Activated CD8-positive, alpha-beta memory T cell treated with anti-CD3 and anti-CD28 coated beads for 36 hours (primary cell): ENCODE measurements around the gene ABCA2. TPM values are rescaled to one million over a fixed set of nuclear protein-coding genes. Genes with fewer than 3 reads are reported as not detected.
"Not testable (repeated sequence)": the region's sequence is repeated elsewhere in the genome, so short reads cannot be mapped to it uniquely, and the experiment has no call there.

Experiments used
- CTCF ChIA-PET: fragments of 350-600 bp; sonication (Branson Sonifier 250); formaldehyde crosslinking; loops from one replicate; lab custom pipeline; 2021; ENCODE audit warnings: antibody characterized with exemption; lab: Charles Lee
- POLR2A ChIA-PET: fragments of 350-600 bp; sonication (Branson Sonifier 250); formaldehyde crosslinking; loops from one replicate; lab custom pipeline; 2021; ENCODE audit warnings: antibody characterized with exemption; lab: Charles Lee
- total RNA-seq, 2 experiments: library from RNA; stranded (reverse); gene quantifications; one replicate each; pipeline ENCODE4 v1.2.3, GENCODE V29; 2021

The ABCA2 gene
- total RNA-seq, 2 experiments from 2014 or later, result 9.8 to 10.3 TPM

GRCh38 chr9:137039611-137040366 lies 11.8 kb upstream of the ABCA2 start:
- ChIA-PET POLR2A (interaction anchor here (0.8 kb wide), 1 partner anchor 9 kb away, joined by 3 read pairs; no protein-coding TSS in a partner anchor), CTCF (interaction anchor here (1.0 to 7.5 kb wide), 4 partner anchors 8 to 35 kb away, joined by 3 to 43 read pairs (median 7); partner anchors contain the start of gene NPDC1)

GRCh38 chr9:137038916-137039315 lies 10.9 kb upstream of the ABCA2 start:
- ChIA-PET POLR2A (no interaction called here), CTCF (interaction anchor here (1.0 to 7.5 kb wide), 4 partner anchors 9 to 28 kb away, joined by 3 to 43 read pairs (median 7); partner anchors contain the start of gene NPDC1)

GRCh38 chr9:137037483-137037882 lies 9.4 kb upstream of the ABCA2 start:
- POLR2A ChIA-PET, result interaction anchor here (0.7 kb wide), 1 partner anchor 279 kb away, joined by 3 read pairs; no protein-coding TSS in a partner anchor
- CTCF ChIA-PET, result interaction anchor here (1.3 to 7.5 kb wide), 3 partner anchors 9 to 92 kb away, joined by 4 to 46 read pairs (median 43); partner anchors contain the start of genes ABCA2, C8G, FBXW5 and NPDC1

GRCh38 chr9:137037035-137037434 lies 9.0 kb upstream of the ABCA2 start:
- POLR2A ChIA-PET, result no interaction called here
- CTCF ChIA-PET, result interaction anchor here (1.3 to 7.5 kb wide), 3 partner anchors 8 to 91 kb away, joined by 4 to 46 read pairs (median 43); partner anchors contain the start of genes ABCA2, C8G, FBXW5 and NPDC1

GRCh38 chr9:137035937-137036336 lies 7.9 kb upstream of the ABCA2 start:
- POLR2A ChIA-PET, result no interaction called here
- CTCF ChIA-PET, result interaction anchor here (0.6 to 7.5 kb wide), 28 partner anchors 8 to 249 kb away, joined by 3 to 46 read pairs (median 10); partner anchors contain the start of genes AJM1, C8G, CLIC3 and ENTPD2

GRCh38 chr9:137035507-137035834 lies 7.4 kb upstream of the ABCA2 start:
- CTCF ChIA-PET, result interaction anchor here (0.6 to 7.5 kb wide), 45 partner anchors 9 to 440 kb away, joined by 3 to 46 read pairs (median 4); partner anchors contain the start of genes AJM1, C8G, CLIC3 and ENTPD2
- POLR2A ChIA-PET, result interaction anchor here (0.7 to 1.5 kb wide), 9 partner anchors 9 to 227 kb away, joined by 3 to 8 read pairs (median 5); partner anchors contain the start of genes AJM1, NPDC1 and SAPCD2

GRCh38 chr9:137034709-137035506 lies 6.9 kb upstream of the ABCA2 start:
- CTCF ChIA-PET, result interaction anchor here (0.5 to 7.5 kb wide), 53 partner anchors 9 to 440 kb away, joined by 3 to 46 read pairs (median 4); partner anchors contain the start of genes AJM1, ANAPC2, C8G and CLIC3

GRCh38 chr9:137034039-137034708 lies 6.1 kb upstream of the ABCA2 start:
- ChIA-PET POLR2A (interaction anchor here (0.5 to 1.5 kb wide), 7 partner anchors 11 to 542 kb away, joined by 3 to 8 read pairs (median 5); partner anchors contain the start of genes AJM1 and NPDC1), CTCF (interaction anchor here (0.5 to 7.5 kb wide), 32 partner anchors 8 to 247 kb away, joined by 3 to 46 read pairs (median 8); partner anchors contain the start of genes AJM1, ANAPC2, C8G and CLIC3)

More at GRCh38 chr9:137034709-137035506, 6.9 kb upstream of the ABCA2 start:
- POLR2A ChIA-PET, result interaction anchor here (0.5 to 1.5 kb wide), 12 partner anchors 10 to 542 kb away, joined by 3 to 8 read pairs (median 4); partner anchors contain the start of genes AJM1, NPDC1 and SAPCD2

GRCh38 chr9:137033481-137033880 lies 5.4 kb upstream of the ABCA2 start:
- CTCF ChIA-PET, result interaction anchor here (0.6 to 7.5 kb wide), 7 partner anchors 15 to 247 kb away, joined by 5 to 46 read pairs (median 18); partner anchors contain the start of genes C8G, ENTPD2, FBXW5 and NPDC1
- POLR2A ChIA-PET, result not testable (repeated sequence)

GRCh38 chr9:137032858-137033257 lies 4.8 kb upstream of the ABCA2 start:
- POLR2A ChIA-PET, result no interaction called here
- CTCF ChIA-PET, result interaction anchor here (1.0 to 7.5 kb wide), 7 partner anchors 14 to 245 kb away, joined by 3 to 43 read pairs (median 4); partner anchors contain the start of genes ENTPD2 and NPDC1

- ChIA-PET POLR2A (interaction anchor here (1.2 kb wide), 1 partner anchor 150 kb away, joined by 3 read pairs; no protein-coding TSS in a partner anchor), CTCF (interaction anchor here (0.6 to 2.1 kb wide), 11 partner anchors 13 to 245 kb away, joined by 3 to 10 read pairs (median 4); partner anchors contain the start of gene AJM1)
Observed at GRCh38 chr9:137031904-137032640, 4.0 kb upstream of the ABCA2 start, which contains the start of gene FUT7. Gene FUT7 (minus strand): TSS chr9:137032088. CDS start chr9:137031991, 97 bp downstream.

- POLR2A ChIA-PET, result no interaction called here
- CTCF ChIA-PET, result interaction anchor here (0.9 to 3.6 kb wide), 20 partner anchors 14 to 243 kb away, joined by 3 to 30 read pairs (median 5); partner anchors contain the start of gene AJM1
Observed at GRCh38 chr9:137030538-137031527, 2.8 kb upstream of the ABCA2 start.

- ChIA-PET CTCF (interaction anchor here (0.5 to 3.6 kb wide), 54 partner anchors 9 to 491 kb away, joined by 3 to 30 read pairs (median 5); partner anchors contain the start of genes AJM1, CLIC3, NPDC1 and PAXX), POLR2A (interaction anchor here (0.7 to 1.3 kb wide), 3 partner anchors 30 to 56 kb away, joined by 4 to 5 read pairs (median 4); partner anchors contain the start of gene PAXX)
Observed at GRCh38 chr9:137030006-137030405, 2.0 kb upstream of the ABCA2 start.

GRCh38 chr9:137029058-137029936 lies 1.3 kb upstream of the ABCA2 start:
- CTCF ChIA-PET, result interaction anchor here (0.5 to 3.6 kb wide), 59 partner anchors 8 to 491 kb away, joined by 3 to 30 read pairs (median 4); partner anchors contain the start of genes AJM1, CLIC3, MAN1B1 and NPDC1

More at GRCh38 chr9:137029058-137029936, 1.3 kb upstream of the ABCA2 start:
- POLR2A ChIA-PET, result interaction anchor here (0.7 to 1.3 kb wide), 3 partner anchors 29 to 57 kb away, joined by 4 to 5 read pairs (median 4); partner anchors contain the start of gene PAXX
